GM10266 (cell line): Measurements from ENCODE around the gene SERPINB6.
A peak's percentile ranks its signal among the peaks of the same experiment; 100 is the strongest.
"Not testable (repeated sequence)": the region's sequence is repeated elsewhere in the genome, so short reads cannot be mapped to it uniquely, and the experiment has no call there.

Source experiments
- DNase-seq: peaks from one replicate; pipeline ENCODE4 v3.0.0; 2012; ENCODE audit errors: extremely low spot score
- TF ChIP-seq, protein P1 (sequence below): IDR thresholded peaks from 2 replicates; pipeline ENCODE4 v1.5.1; 2012; ENCODE audit warnings: mild to moderate bottlenecking, low read depth; ENCODE audit not compliant: control insufficient read depth, insufficient read depth; ENCODE audit errors: missing control alignments

The SERPINB6 gene

DNA sequence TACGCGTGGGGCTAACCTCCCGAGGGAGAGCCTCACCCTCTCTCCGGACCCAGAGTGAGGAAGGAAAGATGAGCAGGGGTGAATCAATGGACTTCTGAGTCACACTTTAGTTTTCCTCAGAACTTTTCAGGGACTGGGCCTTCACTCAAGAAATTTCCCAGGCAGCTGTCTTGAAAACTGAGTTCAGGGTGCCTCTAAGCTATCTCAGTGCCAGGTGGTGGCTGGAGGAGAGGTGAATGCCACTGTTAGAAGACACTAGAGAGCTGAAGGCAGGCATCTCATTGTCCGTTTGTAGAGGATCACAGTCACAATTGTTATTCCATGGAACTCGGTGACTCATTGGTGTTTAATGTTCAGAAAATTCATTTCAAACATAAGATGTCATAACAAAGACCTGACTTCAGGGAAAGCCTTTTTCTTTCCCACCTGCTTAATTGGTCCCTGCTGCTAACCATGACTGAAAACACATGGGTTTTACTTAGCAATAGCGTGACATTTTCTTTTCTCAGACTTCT lies 5.3 kb upstream of the SERPINB6 start:
- TF ChIP-seq, protein P1, sequence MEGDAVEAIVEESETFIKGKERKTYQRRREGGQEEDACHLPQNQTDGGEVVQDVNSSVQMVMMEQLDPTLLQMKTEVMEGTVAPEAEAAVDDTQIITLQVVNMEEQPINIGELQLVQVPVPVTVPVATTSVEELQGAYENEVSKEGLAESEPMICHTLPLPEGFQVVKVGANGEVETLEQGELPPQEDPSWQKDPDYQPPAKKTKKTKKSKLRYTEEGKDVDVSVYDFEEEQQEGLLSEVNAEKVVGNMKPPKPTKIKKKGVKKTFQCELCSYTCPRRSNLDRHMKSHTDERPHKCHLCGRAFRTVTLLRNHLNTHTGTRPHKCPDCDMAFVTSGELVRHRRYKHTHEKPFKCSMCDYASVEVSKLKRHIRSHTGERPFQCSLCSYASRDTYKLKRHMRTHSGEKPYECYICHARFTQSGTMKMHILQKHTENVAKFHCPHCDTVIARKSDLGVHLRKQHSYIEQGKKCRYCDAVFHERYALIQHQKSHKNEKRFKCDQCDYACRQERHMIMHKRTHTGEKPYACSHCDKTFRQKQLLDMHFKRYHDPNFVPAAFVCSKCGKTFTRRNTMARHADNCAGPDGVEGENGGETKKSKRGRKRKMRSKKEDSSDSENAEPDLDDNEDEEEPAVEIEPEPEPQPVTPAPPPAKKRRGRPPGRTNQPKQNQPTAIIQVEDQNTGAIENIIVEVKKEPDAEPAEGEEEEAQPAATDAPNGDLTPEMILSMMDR = no peak
- DNase-seq = no peak

DNA sequence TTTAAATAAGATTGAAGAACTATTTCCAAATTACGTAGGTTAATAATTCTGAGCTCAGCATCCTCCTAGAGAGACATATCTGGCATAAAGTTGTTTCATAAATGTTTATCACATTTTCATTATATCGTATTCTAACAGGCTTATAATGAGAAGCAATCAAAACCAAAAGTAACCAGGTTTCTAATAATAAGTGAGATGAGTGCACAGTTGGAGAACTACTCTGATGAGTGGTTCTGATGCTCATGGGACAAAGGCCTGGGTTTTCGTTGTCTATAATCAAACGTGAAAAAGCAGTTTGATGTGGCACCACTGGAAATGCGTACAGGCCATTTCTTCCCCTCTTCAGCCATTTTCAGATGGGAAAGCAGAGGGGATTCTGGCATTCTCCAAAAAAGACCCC lies 4.7 kb upstream of the SERPINB6 start:
- TF ChIP-seq, protein P1 = no peak
- no peak for DNase-seq

- TF ChIP-seq, protein P1 = no peak
- DNase-seq = no peak
These were observed 2.3 kb upstream of the SERPINB6 start for GRCh38 chr6:2973676-2974075.

GRCh38 chr6:2973180-2973579 lies 1.8 kb upstream of the SERPINB6 start:
- DNase-seq = not testable (repeated sequence)

DNA sequence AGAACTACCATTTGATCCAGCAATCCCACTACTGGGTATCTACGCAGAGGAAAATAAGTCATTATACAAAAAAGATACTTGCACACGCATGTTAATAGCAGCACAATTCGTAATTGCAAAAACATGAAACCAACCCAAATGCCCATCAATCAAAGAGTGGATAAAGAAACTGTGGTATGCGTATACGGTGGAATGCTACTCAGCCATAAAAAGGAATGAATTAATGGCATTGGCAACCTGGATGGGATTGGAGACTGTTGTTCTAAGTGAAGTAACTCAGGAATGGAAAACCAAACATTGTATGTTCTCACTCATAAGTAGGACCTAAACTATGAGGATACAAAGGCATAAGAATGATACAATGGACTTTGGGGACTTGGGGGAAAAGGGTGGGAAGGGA lies 1.3 kb upstream of the SERPINB6 start:
- not testable (repeated sequence) for DNase-seq

GRCh38 chr6:2972219-2972487 lies 786 bp upstream of the SERPINB6 start:
- DNase-seq = not testable (repeated sequence)

DNA sequence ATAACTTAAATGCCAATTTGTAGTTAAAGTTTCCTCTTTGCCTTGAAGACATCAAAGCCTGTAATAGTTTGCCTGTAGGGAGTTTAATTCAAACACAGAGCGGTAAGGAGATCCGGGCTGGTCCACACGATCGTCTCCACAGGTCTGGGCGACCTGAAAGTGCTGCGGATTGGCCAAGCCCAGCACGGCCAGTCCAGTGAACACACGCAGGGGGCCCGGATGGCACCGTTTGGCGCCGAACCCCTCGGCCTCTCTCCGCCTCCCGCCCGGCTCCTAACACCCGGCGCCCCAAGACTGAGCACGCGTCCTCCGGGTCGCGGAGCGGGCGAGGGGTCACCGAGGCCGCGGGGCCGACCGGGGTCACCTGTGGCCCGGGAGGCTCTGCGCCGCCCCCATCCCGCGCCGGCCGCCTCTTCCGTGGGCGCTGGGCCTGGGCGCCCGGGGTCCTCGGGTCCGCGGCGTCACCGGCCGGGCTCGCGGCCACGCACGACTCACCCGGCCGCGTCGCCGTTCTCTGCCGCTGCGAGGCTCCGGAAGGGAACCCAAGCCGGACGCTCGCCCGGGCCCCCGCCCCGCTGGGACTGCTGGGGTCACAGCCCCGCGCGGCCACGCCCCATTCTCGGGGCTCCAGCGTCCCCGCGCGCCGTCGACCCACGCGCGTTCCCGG lies 481 bp downstream of the SERPINB6 start:
- DNase-seq = peak; percentile 66
- TF ChIP-seq, protein P1 = no peak

- no peak for DNase-seq
- TF ChIP-seq, protein P1 = no peak
These were observed 1.2 kb downstream of the SERPINB6 start for GRCh38 chr6:2970034-2970685.

DNA sequence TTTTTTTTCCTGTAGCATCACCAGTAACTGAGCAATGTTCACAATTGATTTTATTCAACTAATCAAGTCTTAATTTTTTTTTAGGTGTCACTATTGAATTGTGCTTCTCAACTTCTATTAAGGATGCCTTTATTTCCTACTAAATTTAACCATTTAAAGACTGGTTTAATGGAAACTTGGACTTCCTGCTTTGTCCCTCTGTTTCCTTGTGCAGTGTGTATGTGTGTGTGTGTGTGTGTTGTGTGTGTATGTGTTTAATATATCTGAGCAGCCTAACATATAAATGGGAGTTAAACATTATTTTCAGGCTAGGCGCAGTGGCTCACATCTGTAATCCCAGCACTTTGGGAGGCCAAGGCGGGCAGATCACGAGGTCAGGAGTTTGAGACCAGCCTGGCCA lies 1.8 kb downstream of the SERPINB6 start:
- DNase-seq = no peak
- TF ChIP-seq, protein P1 = no peak
